HG03432 (cell line): ENCODE measurements around the gene CASP9.

Experiments
- ATAC-seq: cut with Tn5 transposase; IDR thresholded peaks from one replicate; pipeline ENCODE4 v1.9.1; 2021; ENCODE audit warnings: mild to moderate bottlenecking, moderate library complexity; ENCODE audit not compliant: unreplicated experiment

CASP9 gene

DNA sequence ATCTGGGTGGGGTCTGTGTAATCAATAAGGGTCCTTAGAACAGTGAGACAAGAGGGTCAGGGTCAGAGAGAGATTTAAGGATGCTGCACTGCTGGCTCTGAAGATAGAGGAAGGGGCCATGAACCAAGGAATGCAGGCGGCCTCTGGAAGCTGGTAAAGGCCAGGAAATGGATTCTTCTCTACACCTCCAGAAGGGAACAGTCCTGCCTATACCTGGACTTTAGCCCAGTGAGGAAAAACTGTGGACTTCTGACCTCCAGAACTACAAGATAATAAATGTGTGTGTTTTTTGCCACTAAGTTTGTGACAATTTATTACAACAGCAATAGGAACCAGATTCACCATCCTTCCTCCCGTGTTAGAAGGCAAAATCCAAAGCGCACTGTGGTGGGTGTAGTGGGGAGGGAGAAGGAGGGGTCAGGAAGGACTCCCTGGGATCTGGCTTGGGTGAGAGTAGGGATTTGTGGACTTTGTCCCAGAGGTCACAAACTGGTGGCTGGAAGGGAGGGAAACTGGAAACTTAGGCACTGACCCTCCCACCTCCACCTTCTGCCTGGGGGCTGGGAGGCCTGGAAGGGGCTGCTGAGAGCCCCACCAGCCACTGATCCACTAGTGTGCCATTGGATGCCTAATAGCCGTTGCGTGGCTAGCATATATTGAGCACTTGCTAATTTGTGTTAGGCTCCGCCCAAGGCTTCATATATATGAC, 72.8 kb downstream of the CASP9 start:
- ATAC-seq: no peak

DNA sequence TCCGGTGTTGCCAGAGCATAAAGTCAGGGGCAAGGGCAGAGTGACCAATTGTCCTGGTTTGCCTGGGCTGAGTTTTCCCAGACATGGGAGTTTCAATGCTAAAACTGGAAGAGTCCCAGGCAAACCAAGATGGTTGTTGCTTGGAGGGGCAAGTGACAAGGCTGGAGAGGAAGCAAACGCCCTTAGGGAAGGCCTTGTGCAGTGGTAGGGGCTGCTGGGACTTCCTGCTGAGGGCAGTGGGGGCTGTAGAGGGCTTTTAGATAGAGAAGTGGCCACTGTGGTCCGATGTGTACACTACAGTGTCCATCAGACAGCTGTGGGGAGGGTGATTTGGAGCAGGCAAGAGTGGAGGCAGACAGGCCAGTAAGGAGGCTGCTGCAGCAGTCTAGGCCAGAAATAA, 74.4 kb downstream of the CASP9 start:
- no peak for ATAC-seq

DNA sequence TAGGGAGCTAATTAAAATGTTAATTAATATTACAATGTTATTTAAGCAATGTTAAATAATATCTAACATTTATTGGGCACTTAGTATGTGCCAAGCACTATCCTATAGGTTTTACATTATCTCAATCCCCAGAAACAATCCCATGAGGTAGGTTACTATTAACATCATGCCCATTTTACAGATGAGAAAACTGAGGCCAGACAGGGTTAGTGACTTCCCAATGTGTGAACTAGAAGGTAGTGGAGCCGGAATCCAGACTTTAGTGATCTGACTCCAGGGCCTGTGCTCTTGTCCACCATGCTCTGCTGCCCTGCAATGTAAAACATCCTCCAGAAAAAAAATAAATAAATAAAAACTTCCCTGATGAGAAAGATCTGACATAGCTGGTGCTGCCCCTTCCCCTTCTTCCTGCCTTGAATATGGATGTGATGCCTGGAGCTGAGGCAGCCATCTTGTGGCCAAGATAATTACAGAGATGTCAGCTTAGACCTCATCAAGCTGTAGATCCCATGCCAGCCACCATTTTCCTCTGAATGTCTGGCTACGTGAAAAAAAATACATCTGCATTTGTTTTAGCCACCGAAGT, 75.0 kb downstream of the CASP9 start:
- ATAC-seq: no peak

DNA sequence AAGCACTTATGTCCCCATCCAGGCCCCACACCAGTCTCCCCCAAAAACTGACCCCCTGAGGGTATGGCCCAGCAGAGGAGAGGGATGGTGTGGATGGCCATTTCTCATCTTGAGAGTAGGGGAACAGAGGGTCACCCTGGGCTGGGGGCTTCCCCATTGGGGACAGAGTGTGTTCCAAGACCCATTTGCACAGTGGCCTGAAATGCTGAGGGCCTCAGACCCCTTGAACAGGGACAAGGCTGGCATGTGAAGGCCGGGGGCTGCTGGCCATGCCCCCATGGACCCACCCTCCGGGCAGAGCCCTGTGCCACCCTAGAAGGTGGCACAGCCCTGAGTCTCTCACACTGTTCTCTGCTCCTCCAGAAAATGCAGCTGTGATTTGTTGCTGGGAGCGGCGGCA, 77.8 kb downstream of the CASP9 start:
- no peak for ATAC-seq

DNA sequence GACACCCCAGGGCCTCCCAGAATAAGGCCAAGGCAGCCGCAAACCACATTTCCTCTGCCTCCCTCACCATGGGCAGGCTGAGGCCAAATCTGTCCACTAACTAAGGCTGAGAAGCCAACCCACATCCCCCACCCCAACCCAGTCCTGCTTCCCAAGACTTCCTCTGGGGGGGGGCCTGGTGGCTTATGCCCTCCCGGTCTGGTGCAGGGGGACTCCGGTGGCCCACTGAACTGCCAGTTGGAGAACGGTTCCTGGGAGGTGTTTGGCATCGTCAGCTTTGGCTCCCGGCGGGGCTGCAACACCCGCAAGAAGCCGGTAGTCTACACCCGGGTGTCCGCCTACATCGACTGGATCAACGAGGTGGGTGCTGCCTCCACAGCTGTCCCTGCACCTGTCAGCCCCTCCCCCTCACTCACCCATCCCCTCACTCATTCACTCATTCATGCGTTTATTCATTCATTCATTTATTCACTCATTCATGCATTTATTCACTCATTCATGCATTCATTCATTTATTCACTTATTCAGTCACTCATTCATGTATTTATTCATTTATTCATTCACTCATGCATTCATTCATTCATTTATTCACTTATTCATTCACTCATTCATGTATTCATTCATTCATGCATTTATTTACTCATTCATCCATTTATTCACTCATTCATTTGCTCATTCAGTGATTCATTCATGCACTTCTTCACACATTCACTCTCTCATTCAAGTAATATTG, 78.5 kb downstream of the CASP9 start:
- ATAC-seq: no peak

DNA sequence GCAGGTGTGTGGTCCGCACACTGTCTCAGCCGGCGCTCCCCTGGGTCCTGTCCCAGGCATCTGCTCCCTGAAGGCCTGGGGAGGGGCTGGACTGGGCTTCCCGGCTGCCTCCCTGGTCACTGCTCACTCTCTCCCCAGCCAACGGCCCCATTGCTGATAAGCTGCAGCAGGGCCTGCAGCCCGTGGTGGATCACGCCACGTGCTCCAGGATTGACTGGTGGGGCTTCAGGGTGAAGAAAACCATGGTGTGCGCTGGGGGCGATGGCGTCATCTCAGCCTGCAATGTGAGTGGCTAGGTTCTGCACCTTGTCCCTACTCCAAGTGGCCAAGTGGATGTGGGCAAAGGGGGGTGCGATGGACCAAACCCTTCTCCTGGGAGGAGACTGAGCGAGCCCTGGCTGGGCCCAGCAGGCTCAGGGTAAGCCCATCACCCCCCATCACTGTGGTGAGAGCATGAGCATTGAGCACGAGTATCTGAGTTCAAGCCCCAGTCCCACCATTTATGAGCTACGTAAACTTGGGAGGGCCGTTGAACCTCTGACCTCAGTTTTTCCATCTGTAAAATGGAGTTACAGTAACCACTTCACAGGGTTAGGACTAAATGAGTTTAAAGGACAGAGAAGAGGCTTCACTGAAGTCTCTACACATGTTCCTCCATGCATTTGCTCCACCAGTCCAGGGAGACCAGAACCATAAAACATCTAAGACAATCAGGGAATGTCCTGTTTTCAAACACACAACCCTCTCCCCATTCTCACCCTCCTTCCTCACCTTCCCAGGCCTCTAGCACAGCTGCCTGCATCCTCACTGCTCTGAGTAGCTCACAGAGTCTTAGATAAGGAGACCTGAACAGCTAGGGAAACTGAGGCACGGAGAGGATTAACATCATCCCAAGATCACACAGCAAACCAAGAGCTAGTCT, 79.3 kb downstream of the CASP9 start:
- no peak for ATAC-seq

DNA sequence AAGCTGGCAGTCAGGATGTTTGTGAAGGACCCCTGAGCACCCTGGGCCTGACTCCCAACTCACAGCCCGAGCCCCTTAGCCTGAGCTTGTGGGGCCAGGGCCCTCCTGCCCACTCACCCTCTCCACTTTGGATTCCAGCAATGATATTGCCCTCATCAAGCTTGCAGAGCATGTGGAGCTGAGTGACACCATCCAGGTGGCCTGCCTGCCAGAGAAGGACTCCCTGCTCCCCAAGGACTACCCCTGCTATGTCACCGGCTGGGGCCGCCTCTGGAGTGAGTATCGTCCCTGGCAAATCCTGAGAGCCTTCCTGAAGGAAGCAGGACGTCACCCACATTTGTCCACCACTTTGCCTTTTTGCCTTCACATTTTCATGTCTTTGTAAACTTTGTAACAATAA, 80.7 kb downstream of the CASP9 start:
- ATAC-seq: no peak

DNA sequence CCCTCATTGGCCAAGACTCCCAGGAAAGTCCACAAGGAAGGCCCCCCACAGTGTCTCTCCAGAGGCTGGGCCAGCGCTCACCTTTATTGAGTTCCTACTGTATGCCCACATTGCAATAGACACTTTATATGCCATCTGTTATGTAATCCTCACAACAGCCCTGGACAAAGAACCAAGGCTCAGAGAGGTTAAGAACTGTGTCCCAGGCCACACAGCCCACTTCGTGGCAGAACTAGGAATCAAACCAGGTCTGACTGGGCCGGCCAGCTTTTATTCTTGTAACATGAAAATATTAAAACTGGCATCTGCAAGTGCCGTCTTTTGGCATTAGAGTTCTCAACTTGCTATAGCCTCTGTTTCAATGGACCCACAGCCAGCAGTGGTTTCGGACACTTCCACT, 81.3 kb downstream of the CASP9 start:
- ATAC-seq: no peak

DNA sequence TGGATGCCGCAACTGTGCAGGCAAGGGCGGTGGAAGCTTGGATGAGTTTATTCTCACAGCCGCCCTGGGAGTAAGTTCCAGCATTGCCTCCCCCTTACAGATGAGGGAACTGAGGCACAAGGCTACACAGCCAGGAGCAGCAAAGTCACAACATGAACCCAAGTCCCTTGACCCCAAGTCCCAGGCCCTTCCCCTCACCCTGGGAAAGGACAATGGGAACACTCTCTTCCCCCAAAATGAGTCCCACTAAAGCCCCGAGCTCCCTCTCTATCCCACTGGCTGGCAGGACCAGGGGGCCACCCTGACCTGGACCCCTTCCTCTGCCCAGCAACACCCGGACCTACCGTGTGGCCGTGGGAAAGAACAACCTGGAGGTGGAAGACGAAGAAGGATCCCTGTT, 81.9 kb downstream of the CASP9 start:
- no peak for ATAC-seq
